Bronchial epithelial cell (primary cell): ENCODE measurements around the gene PRKG1. TPM values are rescaled to one million over a fixed set of nuclear protein-coding genes. Genes with fewer than 3 reads are reported as not detected.

ENCODE experiments used
- DNase-seq: peaks from one replicate; pipeline ENCODE4 v3.0.0-alpha.2; 2010; ENCODE audit warnings: low read depth
- FAIRE-seq: peaks from 2 replicates; lab custom pipeline; 2011; peaks lifted over from hg19 to GRCh38; lab: Jason Lieb, UNC
- H3K27me3 ChIP-seq: 2 replicates; pipeline ENCODE4 v1.5.1; 2011; ENCODE audit warnings: low read length; ENCODE audit not compliant: control insufficient read depth, insufficient read depth
- H3K36me3 ChIP-seq: 2 replicates; pipeline ENCODE4 v1.5.1; 2011; ENCODE audit warnings: low read length; ENCODE audit not compliant: control insufficient read depth, insufficient read depth
- H3K4me3 ChIP-seq: 2 replicates; pipeline ENCODE4 v1.5.1; 2011; ENCODE audit warnings: mild to moderate bottlenecking, low read depth, low read length, control low read depth
- total RNA-seq: library from RNA; depleted of rRNA; stranded (reverse); fragments of >200 nt; gene quantifications from 2 replicates; pipeline ENCODE4 v1.2.1, GENCODE V29; 2014
- TF ChIP-seq, protein P1 (sequence below): IDR thresholded peaks from 2 replicates; pipeline ENCODE4 v1.5.1; 2011; ENCODE audit warnings: mild to moderate bottlenecking, moderate library complexity, low read length, control low read depth, inconsistent platforms; ENCODE audit not compliant: insufficient read depth, severe bottlenecking

PRKG1 gene
- total RNA-seq, 1 donor from 2014 or later: 0.26 TPM

DNA sequence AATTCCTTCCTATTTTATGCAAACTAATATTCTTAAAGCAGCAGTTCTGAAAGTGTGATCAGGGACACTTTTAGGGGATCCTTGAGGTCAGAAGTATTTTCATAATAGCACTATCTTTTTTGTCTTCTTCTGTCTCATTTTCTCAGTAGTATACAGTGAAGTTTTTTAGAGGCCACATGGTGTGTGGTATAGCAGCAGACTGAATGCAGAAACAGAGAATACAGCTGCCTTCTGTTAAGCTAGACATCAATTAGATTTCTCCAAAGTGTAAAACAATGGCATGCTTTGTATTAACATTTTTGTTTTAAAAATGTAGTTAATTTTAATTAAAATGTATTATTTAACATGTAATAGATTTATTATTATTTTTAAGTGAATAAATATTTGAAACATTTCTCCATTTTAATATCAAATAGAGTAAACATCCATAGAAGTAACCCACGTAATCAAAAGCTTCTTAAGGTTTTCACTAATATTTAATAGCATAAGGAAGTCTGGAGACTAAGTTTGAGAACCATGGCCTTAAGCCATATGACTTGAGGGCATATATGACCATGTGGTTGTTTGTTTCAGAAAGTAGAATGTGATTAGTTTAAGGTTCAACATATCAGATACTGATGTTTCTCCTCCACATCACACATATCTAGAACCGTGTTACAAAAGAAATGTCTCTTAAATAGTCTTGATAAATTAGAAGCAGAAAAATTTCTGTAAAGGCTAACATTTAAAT, 94.0 kb downstream of the PRKG1 start:
- TF ChIP-seq, protein P1, sequence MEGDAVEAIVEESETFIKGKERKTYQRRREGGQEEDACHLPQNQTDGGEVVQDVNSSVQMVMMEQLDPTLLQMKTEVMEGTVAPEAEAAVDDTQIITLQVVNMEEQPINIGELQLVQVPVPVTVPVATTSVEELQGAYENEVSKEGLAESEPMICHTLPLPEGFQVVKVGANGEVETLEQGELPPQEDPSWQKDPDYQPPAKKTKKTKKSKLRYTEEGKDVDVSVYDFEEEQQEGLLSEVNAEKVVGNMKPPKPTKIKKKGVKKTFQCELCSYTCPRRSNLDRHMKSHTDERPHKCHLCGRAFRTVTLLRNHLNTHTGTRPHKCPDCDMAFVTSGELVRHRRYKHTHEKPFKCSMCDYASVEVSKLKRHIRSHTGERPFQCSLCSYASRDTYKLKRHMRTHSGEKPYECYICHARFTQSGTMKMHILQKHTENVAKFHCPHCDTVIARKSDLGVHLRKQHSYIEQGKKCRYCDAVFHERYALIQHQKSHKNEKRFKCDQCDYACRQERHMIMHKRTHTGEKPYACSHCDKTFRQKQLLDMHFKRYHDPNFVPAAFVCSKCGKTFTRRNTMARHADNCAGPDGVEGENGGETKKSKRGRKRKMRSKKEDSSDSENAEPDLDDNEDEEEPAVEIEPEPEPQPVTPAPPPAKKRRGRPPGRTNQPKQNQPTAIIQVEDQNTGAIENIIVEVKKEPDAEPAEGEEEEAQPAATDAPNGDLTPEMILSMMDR: no peak
- FAIRE-seq (no peak), DNase-seq (no peak)
- no peaks in the 10 kb centered on the region for H3K27me3 ChIP-seq
- no peak overlapping the region for H3K4me3 ChIP-seq
- no peaks in the 10 kb centered on the region for H3K36me3 ChIP-seq

DNA sequence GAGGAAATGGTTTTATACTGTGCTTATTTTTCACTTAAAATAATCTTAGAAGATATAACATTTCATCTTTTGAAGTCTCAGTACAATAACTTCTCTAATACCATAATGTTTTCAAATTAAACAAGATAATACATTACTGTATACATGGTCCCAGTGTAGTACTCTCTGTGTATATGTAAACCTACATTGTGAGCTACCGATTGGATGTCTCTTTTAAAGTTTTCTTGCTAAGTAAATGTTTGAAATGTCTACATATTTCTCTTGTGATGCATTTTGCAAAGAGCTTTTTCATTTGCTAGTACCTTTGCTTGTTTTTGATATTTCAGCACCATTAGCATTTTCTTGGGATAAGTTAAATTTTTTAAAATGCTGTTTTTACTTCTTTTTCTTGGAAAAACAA, 94.8 kb downstream of the PRKG1 start:
- TF ChIP-seq, protein P1: no peak
- Histone ChIP-seq H3K4me3 (no peak overlapping the region), H3K27me3 (no peaks in the 10 kb centered on the region), H3K36me3 (no peaks in the 10 kb centered on the region)
- DNase-seq (no peak), FAIRE-seq (no peak)

DNA sequence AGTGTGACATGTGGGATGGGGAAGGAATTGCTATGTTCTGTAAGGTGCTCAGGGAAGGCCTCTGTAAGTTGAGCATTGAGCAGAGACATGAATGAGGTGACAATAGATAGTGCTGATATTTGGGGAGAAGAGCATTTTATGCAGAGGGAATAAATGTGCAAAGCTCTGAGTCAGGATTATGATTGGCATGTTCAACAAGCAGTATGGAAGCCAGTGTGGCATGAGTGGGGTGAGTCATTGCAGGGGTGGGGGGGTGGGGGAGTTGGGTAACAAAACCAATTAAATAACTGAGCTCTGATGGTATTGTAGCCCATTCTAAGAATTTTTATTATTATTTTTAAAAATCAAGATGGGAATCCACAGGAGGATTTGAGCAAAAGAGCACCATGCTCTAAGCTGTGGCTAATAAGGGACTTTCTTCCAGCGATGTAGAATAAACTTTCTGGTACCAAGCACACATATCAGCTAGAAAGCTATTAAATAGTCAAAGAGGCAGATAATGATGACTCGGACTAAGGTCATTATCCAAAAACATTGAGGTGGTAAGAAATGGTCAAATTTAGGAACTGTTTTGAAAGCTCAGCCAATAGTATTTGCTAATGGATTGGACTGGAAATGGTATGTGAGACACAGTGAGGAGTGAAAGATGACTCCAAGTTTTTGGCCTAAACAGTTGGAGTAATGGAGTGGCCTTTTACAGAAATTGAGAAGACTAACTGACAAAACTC, 96.4 kb downstream of the PRKG1 start:
- TF ChIP-seq, protein P1: no peak
- FAIRE-seq (no peak), DNase-seq (peak; percentile 46)
- H3K4me3 ChIP-seq: no peak overlapping the region
- H3K27me3 ChIP-seq: no peaks in the 10 kb centered on the region
- H3K36me3 ChIP-seq: no peaks in the 10 kb centered on the region

DNA sequence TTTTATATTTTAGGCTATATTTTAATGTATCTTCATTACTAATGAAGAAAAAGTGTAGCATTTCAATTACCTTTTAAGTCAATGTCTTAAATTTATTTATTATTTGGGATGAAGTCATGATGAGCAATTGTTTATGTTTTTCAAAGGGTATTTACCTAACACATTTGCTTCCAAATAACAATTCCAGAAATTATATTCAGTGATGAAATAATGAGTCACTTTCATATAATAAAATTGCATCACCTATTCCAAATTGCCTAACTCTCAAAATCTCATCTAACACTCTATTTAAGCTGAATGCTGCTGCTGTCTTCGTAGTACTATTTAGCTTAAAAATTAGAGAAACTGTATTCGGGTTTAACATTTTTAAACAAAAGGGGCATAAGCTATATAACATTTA, 97.7 kb downstream of the PRKG1 start:
- no peak overlapping the region for H3K4me3 ChIP-seq
- DNase-seq (peak; percentile 90), FAIRE-seq (no peak)
- H3K27me3 ChIP-seq: no peaks in the 10 kb centered on the region
- TF ChIP-seq, protein P1: no peak
- no peaks in the 10 kb centered on the region for H3K36me3 ChIP-seq

DNA sequence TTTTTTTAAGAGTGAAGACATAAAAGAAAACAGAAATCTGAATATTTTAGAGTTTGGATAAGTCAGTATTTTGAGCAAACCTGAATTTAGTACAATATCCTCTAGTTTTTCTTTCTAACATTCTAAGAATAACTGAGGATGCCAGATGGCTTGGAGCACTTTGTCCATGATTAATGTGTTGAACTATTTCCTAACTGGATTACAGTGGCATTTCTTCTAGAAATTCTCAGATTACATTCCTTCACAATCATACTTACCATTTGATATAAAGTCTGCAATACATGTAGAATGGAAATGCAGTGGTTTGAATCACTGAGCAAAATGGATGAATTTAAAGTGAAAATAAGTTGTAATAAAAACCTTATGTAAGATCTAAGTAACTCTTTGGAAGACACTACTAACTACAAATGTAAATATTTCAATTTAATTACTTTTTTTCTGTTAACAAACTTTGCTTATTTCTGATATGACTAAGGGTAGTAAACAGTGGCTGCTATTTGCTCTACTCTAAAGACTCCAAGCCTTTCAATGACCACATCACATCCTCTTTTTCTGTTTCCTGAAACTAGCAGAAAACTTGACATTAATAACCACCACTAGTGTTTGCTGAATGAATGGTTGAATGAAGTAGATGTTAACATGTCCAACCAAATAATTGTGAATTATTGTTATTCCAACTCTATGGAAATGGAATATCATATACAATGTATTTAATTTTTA, 102.8 kb downstream of the PRKG1 start:
- Histone ChIP-seq H3K36me3 (no peaks in the 10 kb centered on the region), H3K4me3 (no peak overlapping the region), H3K27me3 (no peaks in the 10 kb centered on the region)
- FAIRE-seq: no peak
- TF ChIP-seq, protein P1: no peak
- DNase-seq: peak; percentile 20
